Endodermal cell (in vitro differentiated cells): ENCODE data around the gene PRDM16. TPM values are rescaled to one million over a fixed set of nuclear protein-coding genes. Genes with fewer than 3 reads are reported as not detected.

ENCODE experiments used
- DNase-seq: peaks from one replicate; pipeline ENCODE4 v3.0.0-alpha.2; 2017
- H3K27ac ChIP-seq: 2 replicates; pipeline ENCODE4 v1.5.1; 2013; ENCODE audit warnings: mild to moderate bottlenecking, low read depth, low read length, moderate library complexity
- H3K27me3 ChIP-seq: 2 replicates; pipeline ENCODE4 v1.6.1; 2013; ENCODE audit warnings: mild to moderate bottlenecking, low read length, moderate library complexity; ENCODE audit not compliant: insufficient read depth, control insufficient read depth, poor library complexity, severe bottlenecking
- H3K36me3 ChIP-seq: 2 replicates; pipeline ENCODE4 v1.7.0; 2013; ENCODE audit warnings: mild to moderate bottlenecking, low read length, moderate library complexity; ENCODE audit not compliant: control insufficient read depth, insufficient read depth
- H3K4me1 ChIP-seq: one replicate; pipeline ENCODE4 v1.7.0; 2013; ENCODE audit warnings: low read length; ENCODE audit not compliant: control insufficient read depth, insufficient read depth
- H3K4me3 ChIP-seq: 2 replicates; pipeline ENCODE4 v1.5.1; 2013; ENCODE audit warnings: mild to moderate bottlenecking, low read length, moderate library complexity
- H3K9ac ChIP-seq: 2 replicates; pipeline ENCODE4 v1.6.1; 2013; ENCODE audit warnings: mild to moderate bottlenecking, low read length, moderate library complexity; ENCODE audit not compliant: poor library complexity, severe bottlenecking; ENCODE audit errors: extremely low read depth
- H3K9me3 ChIP-seq: 2 replicates; pipeline ENCODE4 v1.6.1; 2013; ENCODE audit warnings: mild to moderate bottlenecking, low read length, moderate library complexity; ENCODE audit not compliant: control insufficient read depth
- H3K27ac Mint-ChIP-seq: 2 replicates; pipeline ENCODE4 v1.8.0; 2020; ENCODE audit warnings: mixed read lengths
- H3K27me3 Mint-ChIP-seq: 2 replicates; pipeline ENCODE4 v1.8.0; 2021; ENCODE audit warnings: mild to moderate bottlenecking, mixed read lengths; ENCODE audit not compliant: insufficient read depth
- H3K36me3 Mint-ChIP-seq: 2 replicates; pipeline ENCODE4 v1.8.0; 2020; ENCODE audit warnings: low read depth, mixed read lengths
- H3K4me1 Mint-ChIP-seq: 2 replicates; pipeline ENCODE4 v1.8.0; 2020; ENCODE audit warnings: mixed read lengths
- H3K4me3 Mint-ChIP-seq: 2 replicates; pipeline ENCODE4 v1.8.0; 2020; ENCODE audit warnings: mild to moderate bottlenecking, moderate library complexity, mixed read lengths
- H3K9me3 Mint-ChIP-seq: 2 replicates; pipeline ENCODE4 v1.8.0; 2020; ENCODE audit warnings: mild to moderate bottlenecking, mixed read lengths
- whole genome bisulfite sequencing, 2 experiments: methylation state at CpG; one replicate each; pipeline versions ENCODE4 v1.1.5 to v1.1.7; 2013; ENCODE audit warnings: missing lambda C conversion rate in 2 of 2, mixed read lengths in 1 of 2; ENCODE audit not compliant: insufficient coverage in 1 of 2, insufficient read length in 1 of 2; 5-methylcytosine and 5-hydroxymethylcytosine counted together
- total RNA-seq, 2 donors: library from RNA; stranded (reverse); fragmentation: NEBNext Ultra II Directional in 1 of 2; extraction: Animal tissue kit (Norgen Biotek cat#: 25700) in 1 of 2; gene quantifications; 2 replicates in 1 of 2; 3 replicates in 1 of 2; pipeline ENCODE4 v1.2.1, GENCODE V29; 2021
- TF ChIP-seq, protein P1 (sequence below): fragments of 200-600 bp; sonication (generic); conservative IDR thresholded peaks from 2 replicates; pipeline ENCODE4 v1.5.0; 2021; ENCODE audit warnings: antibody characterized with exemption, mild to moderate bottlenecking

PRDM16 gene
- total RNA-seq, 2 donors from 2014 or later = 2.1 to 4.0 TPM

DNA sequence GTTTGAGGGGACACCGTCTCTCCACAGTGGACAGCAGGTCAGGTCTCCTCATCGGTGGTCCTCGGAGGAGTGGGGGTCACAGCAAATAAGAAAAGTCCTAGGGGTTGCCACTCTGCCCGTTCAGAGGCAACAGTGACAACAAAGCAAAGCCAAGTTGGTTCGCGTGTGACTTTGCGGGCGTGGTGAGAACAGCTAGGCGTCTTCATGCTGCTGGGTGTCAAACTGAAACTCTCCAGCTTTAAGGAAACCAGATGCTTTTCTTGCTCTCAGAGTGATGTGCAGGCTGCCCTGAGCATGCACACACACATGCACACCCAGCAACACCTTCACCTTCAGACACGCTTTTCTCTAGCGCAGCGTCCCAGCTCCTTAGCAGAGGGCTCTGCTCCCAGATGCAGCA is 315.4 kb downstream of the PRDM16 start:
- no peaks in the 10 kb centered on the region for H3K36me3 ChIP-seq
- H3K9me3 Mint-ChIP-seq = no peaks in the 10 kb centered on the region

GRCh38 chr1:3386205-3387002 is 317.4 kb downstream of the PRDM16 start:
- Histone ChIP-seq H3K9me3 (no peaks in the 10 kb centered on the region), H3K27me3 (peaks cover 5% of the 10 kb centered on the region), H3K4me3 (no peak overlapping the region), H3K9ac (no peak overlapping the region), H3K36me3 (no peaks in the 10 kb centered on the region), H3K4me1 (no peaks in the 10 kb centered on the region), H3K27ac (no peak overlapping the region)
- WGBS, 2 experiments = 91 to 93% methylated on average over 10 to 23 of the region's 23 CpGs
- no peak for DNase-seq
- Mint-ChIP-seq H3K4me3 (no peak overlapping the region), H3K36me3 (no peaks in the 10 kb centered on the region), H3K4me1 (peaks cover 3% of the 10 kb centered on the region), H3K27me3 (peaks cover 5% of the 10 kb centered on the region), H3K9me3 (no peaks in the 10 kb centered on the region), H3K27ac (no peak overlapping the region)
- TF ChIP-seq, protein P1, sequence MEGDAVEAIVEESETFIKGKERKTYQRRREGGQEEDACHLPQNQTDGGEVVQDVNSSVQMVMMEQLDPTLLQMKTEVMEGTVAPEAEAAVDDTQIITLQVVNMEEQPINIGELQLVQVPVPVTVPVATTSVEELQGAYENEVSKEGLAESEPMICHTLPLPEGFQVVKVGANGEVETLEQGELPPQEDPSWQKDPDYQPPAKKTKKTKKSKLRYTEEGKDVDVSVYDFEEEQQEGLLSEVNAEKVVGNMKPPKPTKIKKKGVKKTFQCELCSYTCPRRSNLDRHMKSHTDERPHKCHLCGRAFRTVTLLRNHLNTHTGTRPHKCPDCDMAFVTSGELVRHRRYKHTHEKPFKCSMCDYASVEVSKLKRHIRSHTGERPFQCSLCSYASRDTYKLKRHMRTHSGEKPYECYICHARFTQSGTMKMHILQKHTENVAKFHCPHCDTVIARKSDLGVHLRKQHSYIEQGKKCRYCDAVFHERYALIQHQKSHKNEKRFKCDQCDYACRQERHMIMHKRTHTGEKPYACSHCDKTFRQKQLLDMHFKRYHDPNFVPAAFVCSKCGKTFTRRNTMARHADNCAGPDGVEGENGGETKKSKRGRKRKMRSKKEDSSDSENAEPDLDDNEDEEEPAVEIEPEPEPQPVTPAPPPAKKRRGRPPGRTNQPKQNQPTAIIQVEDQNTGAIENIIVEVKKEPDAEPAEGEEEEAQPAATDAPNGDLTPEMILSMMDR = no peak

More for the DNA sequence above, 315.4 kb downstream of the PRDM16 start:
- Histone ChIP-seq H3K4me3 (no peak overlapping the region), H3K9ac (no peak overlapping the region), H3K9me3 (no peaks in the 10 kb centered on the region), H3K27me3 (no peaks in the 10 kb centered on the region), H3K27ac (no peak overlapping the region), H3K4me1 (no peaks in the 10 kb centered on the region)
- Mint-ChIP-seq H3K36me3 (no peaks in the 10 kb centered on the region), H3K27ac (no peak overlapping the region), H3K4me1 (no peaks in the 10 kb centered on the region), H3K4me3 (no peak overlapping the region), H3K27me3 (no peaks in the 10 kb centered on the region)
- no peak for DNase-seq
- TF ChIP-seq, protein P1 = no peak
- WGBS, 2 experiments = 93 to 95% methylated on average over 12 of the region's 12 CpGs

DNA sequence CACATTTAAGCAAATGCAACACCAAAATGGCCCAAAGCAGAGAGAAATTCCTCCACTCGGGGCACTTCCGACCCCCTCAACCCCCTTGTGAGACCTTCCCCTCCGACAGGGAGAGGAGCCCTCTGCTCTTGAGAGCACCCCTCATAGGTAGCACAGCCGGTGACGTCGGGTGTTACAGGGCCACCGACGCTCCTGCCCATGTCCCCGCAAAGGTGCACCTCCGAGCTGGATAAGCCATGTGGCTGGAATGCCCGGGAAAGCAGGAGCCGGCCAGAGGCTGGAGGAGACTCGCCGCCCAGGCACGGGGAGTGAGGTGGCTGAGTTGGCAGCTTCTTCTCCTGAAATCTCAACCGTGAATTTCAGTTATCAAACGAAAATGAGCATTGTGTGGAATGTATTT is 318.4 kb downstream of the PRDM16 start:
- Histone ChIP-seq H3K27ac (no peak overlapping the region), H3K9me3 (no peaks in the 10 kb centered on the region), H3K27me3 (peaks cover 15% of the 10 kb centered on the region), H3K9ac (no peak overlapping the region), H3K4me3 (no peak overlapping the region), H3K4me1 (no peaks in the 10 kb centered on the region), H3K36me3 (no peaks in the 10 kb centered on the region)
- H3K27ac Mint-ChIP-seq = no peak overlapping the region
- H3K36me3 Mint-ChIP-seq = no peaks in the 10 kb centered on the region
- no peak for DNase-seq
- no peak overlapping the region for H3K4me3 Mint-ChIP-seq
- TF ChIP-seq, protein P1 = no peak
- H3K27me3 Mint-ChIP-seq = peaks cover 12% of the 10 kb centered on the region
- no peaks in the 10 kb centered on the region for H3K9me3 Mint-ChIP-seq
- peaks cover 9% of the 10 kb centered on the region for H3K4me1 Mint-ChIP-seq
- 85 to 90% methylated on average over 4 to 16 of the region's 17 CpGs for WGBS, 2 experiments
